ENCODE data around the gene TMEM143.
"Not testable (repeated sequence)": the region's sequence is repeated elsewhere in the genome, so short reads cannot be mapped to it uniquely, and the experiment has no call there.

The TMEM143 gene

DNA sequence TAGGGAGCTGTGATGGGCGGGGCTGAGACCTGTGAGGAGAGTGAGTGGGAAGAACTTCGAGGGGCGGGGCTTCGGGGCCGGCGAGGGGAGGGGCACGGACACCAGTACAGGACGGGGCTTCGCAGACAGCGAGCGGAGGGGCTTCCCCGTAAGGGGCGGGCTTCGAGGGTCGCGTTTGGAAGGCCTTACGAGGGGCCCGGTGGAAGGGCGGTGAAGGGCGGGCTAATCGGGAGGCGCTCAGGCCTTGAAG, 42.4 kb downstream of the TMEM143 start:
- peak overlapping the region; percentile 100 for H3K9ac ChIP-seq (ENCODE audit: low read depth, low read length, poor library complexity, severe bottlenecking)
- TF ChIP-seq, protein P1, sequence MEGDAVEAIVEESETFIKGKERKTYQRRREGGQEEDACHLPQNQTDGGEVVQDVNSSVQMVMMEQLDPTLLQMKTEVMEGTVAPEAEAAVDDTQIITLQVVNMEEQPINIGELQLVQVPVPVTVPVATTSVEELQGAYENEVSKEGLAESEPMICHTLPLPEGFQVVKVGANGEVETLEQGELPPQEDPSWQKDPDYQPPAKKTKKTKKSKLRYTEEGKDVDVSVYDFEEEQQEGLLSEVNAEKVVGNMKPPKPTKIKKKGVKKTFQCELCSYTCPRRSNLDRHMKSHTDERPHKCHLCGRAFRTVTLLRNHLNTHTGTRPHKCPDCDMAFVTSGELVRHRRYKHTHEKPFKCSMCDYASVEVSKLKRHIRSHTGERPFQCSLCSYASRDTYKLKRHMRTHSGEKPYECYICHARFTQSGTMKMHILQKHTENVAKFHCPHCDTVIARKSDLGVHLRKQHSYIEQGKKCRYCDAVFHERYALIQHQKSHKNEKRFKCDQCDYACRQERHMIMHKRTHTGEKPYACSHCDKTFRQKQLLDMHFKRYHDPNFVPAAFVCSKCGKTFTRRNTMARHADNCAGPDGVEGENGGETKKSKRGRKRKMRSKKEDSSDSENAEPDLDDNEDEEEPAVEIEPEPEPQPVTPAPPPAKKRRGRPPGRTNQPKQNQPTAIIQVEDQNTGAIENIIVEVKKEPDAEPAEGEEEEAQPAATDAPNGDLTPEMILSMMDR (conservative IDR thresholded peaks at IDR 0.05; ENCODE audit: low read length): no peak
- TF ChIP-seq EZH2phosphoT487 (IDR thresholded peaks at IDR 0.05; ENCODE audit: borderline replicate concordance): no peak
- no peaks in the 10 kb centered on the region for H4K20me1 ChIP-seq (ENCODE audit: insufficient read depth, low read length, poor library complexity, severe bottlenecking)
- H3K4me1 ChIP-seq (ENCODE audit: insufficient read depth, low read length, poor library complexity, severe bottlenecking): peaks cover 40% of the 10 kb centered on the region
- H2AFZ ChIP-seq (ENCODE audit: low read length): no peak overlapping the region; the same call in 1 of the 2 replicates
- no peaks in the 10 kb centered on the region for H3K9me2 ChIP-seq (replicated peaks; ENCODE audit: low read depth, low read length)
- peak overlapping the region; percentile 96 for H3K4me3 ChIP-seq (ENCODE audit: low read length, poor library complexity, severe bottlenecking)
- H3K36me3 ChIP-seq (ENCODE audit: insufficient read depth, low read length): no peaks in the 10 kb centered on the region
- H3K9me3 ChIP-seq (ENCODE audit: insufficient read depth, low read depth, low read length): no peaks in the 10 kb centered on the region
- H3K27me3 ChIP-seq (ENCODE audit: insufficient read depth, low read length, poor library complexity, severe bottlenecking): no peaks in the 10 kb centered on the region
- peak overlapping the region; percentile 91 for H3K4me2 ChIP-seq (ENCODE audit: low read depth, low read length, poor library complexity, severe bottlenecking)
- H3K79me2 ChIP-seq (ENCODE audit: insufficient read depth, low read length): peaks cover 22% of the 10 kb centered on the region
- H3F3A ChIP-seq (ENCODE audit: low read depth): peaks cover 7% of the 10 kb centered on the region; the same call in 1 of the 2 replicates

DNA sequence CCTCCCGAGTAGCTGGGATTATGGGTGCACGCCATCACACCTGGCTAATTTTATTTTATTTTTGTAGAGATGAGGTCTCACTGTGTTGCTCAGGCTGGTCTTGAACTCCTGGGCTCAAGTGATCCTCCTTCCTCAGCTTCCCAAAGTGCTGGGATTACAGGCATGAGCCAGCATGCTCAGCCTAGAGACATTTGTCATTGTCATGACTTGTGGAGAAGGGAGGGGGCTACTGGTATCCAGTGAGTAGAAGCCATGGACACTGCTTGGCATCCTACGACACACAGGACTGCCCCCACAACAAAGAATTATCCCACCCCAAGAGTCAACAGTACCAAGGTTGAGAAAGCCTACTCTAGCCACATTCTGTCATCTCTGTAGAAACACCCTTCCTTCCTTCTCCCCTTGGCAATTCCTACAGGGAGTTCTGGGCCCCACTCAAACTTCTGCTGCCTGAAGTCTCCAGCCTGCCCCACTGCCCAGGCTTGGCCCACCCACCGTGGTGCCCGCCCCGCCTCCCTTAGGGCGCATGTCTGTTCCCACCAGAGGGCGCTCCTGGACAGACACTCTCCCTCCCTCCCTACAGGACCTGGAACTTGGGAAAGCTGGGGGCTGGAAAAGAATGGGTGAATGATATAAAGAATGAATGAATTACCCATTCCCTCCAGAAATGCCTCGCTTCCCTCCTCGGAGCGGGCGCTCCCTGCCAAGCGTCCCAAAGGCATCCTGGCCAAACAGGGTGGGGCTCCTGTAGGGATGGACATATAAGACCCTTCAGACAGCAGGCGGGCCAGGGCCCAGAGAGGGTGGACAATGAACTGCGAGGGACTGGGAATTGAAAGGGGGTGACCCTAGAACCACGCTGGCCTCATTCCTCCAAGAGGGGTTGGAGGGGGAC, 43.8 kb downstream of the TMEM143 start:
- Histone ChIP-seq H3K27me3 (ENCODE audit: insufficient read depth, low read length, poor library complexity, severe bottlenecking) (no peaks in the 10 kb centered on the region), H3K9me2 (replicated peaks; ENCODE audit: low read depth, low read length) (no peaks in the 10 kb centered on the region), H4K20me1 (ENCODE audit: insufficient read depth, low read length, poor library complexity, severe bottlenecking) (no peaks in the 10 kb centered on the region), H3K4me1 (ENCODE audit: insufficient read depth, low read length, poor library complexity, severe bottlenecking) (peaks cover 38% of the 10 kb centered on the region), H3K9me3 (ENCODE audit: insufficient read depth, low read depth, low read length) (no peaks in the 10 kb centered on the region), H2AFZ (ENCODE audit: low read length) (no peak overlapping the region), H3K79me2 (ENCODE audit: insufficient read depth, low read length) (peaks cover 14% of the 10 kb centered on the region), H3K4me3 (ENCODE audit: low read length, poor library complexity, severe bottlenecking) (peak overlapping the region; percentile 96), H3K36me3 (ENCODE audit: insufficient read depth, low read length) (no peaks in the 10 kb centered on the region), H3K9ac (ENCODE audit: low read depth, low read length, poor library complexity, severe bottlenecking) (peak overlapping the region; percentile 100), H3F3A (ENCODE audit: low read depth) (peaks cover 4% of the 10 kb centered on the region; the same call in 1 of the 2 replicates), H3K4me2 (ENCODE audit: low read depth, low read length, poor library complexity, severe bottlenecking) (peak overlapping the region; percentile 91)
- TF ChIP-seq, protein P1 (conservative IDR thresholded peaks at IDR 0.05; ENCODE audit: low read length): peak; percentile 94
- TF ChIP-seq EZH2phosphoT487 (IDR thresholded peaks at IDR 0.05; ENCODE audit: borderline replicate concordance): no peak

DNA sequence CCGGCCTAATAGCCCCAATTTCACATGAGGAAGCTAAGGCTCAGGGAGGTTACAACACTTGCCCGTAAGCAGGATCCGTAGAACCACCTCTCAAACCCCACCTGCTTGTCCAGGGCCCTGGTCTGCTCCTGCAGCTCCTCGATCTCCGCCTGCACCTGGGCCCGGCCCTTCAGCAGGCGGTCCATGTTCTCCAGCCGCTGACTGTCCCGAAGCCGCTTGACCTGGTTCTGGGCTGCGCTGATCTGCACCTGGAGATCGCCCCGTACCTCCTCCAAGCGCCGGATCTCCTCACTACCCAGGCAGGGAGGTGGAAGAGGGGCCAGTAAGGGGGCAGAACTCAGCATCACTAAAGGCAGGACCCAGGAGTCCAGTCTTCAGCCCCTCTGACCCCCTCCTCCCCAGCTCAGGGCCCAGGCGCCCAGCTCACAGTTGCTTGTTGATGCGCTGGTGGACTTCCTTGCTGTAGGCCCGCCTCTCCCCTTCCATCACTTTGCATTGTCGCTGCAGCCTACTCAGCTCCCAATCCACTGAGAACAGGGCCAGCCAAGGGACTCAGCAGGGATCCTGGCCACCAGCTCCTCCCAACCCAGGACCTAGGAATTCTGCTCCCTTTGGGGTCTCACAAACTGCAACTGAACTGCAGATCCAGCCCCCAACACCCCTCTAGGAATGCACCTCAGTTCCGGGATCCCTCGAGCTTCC, 45.3 kb downstream of the TMEM143 start:
- H2AFZ ChIP-seq (ENCODE audit: low read length): no peak overlapping the region
- no peaks in the 10 kb centered on the region for H3K27me3 ChIP-seq (ENCODE audit: insufficient read depth, low read length, poor library complexity, severe bottlenecking)
- H3K4me2 ChIP-seq (ENCODE audit: low read depth, low read length, poor library complexity, severe bottlenecking): no peak overlapping the region
- H3K4me1 ChIP-seq (ENCODE audit: insufficient read depth, low read length, poor library complexity, severe bottlenecking): peaks cover 26% of the 10 kb centered on the region
- no peak for TF ChIP-seq EZH2phosphoT487 (IDR thresholded peaks at IDR 0.05; ENCODE audit: borderline replicate concordance)
- TF ChIP-seq, protein P1 (conservative IDR thresholded peaks at IDR 0.05; ENCODE audit: low read length): no peak
- H3K4me3 ChIP-seq (ENCODE audit: low read length, poor library complexity, severe bottlenecking): no peak overlapping the region
- no peaks in the 10 kb centered on the region for H3K9me3 ChIP-seq (ENCODE audit: insufficient read depth, low read depth, low read length)
- H3K79me2 ChIP-seq (ENCODE audit: insufficient read depth, low read length): peaks cover 11% of the 10 kb centered on the region
- no peaks in the 10 kb centered on the region for H3K36me3 ChIP-seq (ENCODE audit: insufficient read depth, low read length)
- peaks cover 3% of the 10 kb centered on the region; the same call in 1 of the 2 replicates for H3F3A ChIP-seq (ENCODE audit: low read depth)
- H4K20me1 ChIP-seq (ENCODE audit: insufficient read depth, low read length, poor library complexity, severe bottlenecking): no peaks in the 10 kb centered on the region
- no peak overlapping the region for H3K9ac ChIP-seq (ENCODE audit: low read depth, low read length, poor library complexity, severe bottlenecking)
- no peaks in the 10 kb centered on the region for H3K9me2 ChIP-seq (replicated peaks; ENCODE audit: low read depth, low read length)

DNA sequence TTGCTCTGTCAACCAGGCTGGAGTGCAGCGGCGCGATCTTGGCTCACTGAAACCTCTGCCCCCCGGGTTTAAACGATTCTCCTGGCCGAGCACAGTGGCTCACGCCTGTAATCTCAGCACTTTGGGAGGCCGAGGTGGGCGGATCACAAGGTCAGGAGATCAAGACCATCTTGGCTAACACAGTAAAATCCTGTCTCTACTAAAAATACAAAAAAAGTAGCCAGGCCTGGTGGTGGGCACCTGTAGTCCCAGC, 46.1 kb downstream of the TMEM143 start:
- not testable (repeated sequence) for H4K20me1 ChIP-seq (ENCODE audit: insufficient read depth, low read length, poor library complexity, severe bottlenecking); H3K4me3 ChIP-seq (ENCODE audit: low read length, poor library complexity, severe bottlenecking); H3K9me3 ChIP-seq (ENCODE audit: insufficient read depth, low read depth, low read length); H2AFZ ChIP-seq (ENCODE audit: low read length); H3K9me2 ChIP-seq (replicated peaks; ENCODE audit: low read depth, low read length); H3K27me3 ChIP-seq (ENCODE audit: insufficient read depth, low read length, poor library complexity, severe bottlenecking); H3K36me3 ChIP-seq (ENCODE audit: insufficient read depth, low read length); H3K79me2 ChIP-seq (ENCODE audit: insufficient read depth, low read length); H3K9ac ChIP-seq (ENCODE audit: low read depth, low read length, poor library complexity, severe bottlenecking); H3F3A ChIP-seq (ENCODE audit: low read depth); H3K4me2 ChIP-seq (ENCODE audit: low read depth, low read length, poor library complexity, severe bottlenecking)
- peaks cover 18% of the 10 kb centered on the region for H3K4me1 ChIP-seq (ENCODE audit: insufficient read depth, low read length, poor library complexity, severe bottlenecking)

Data from Loucy (cell line).